GM20431 (cell line): ENCODE results near the gene KIF1C.

Experiments used
- in situ Hi-C: fragments of 300-500 bp; cut with MseI, MboI; formaldehyde crosslinking; loops from one replicate; pipeline ENCODE4 v1.15.0; 2020; ENCODE audit warnings: low sequenced_read_pairs; ENCODE audit not compliant: unreplicated experiment

Gene KIF1C

DNA sequence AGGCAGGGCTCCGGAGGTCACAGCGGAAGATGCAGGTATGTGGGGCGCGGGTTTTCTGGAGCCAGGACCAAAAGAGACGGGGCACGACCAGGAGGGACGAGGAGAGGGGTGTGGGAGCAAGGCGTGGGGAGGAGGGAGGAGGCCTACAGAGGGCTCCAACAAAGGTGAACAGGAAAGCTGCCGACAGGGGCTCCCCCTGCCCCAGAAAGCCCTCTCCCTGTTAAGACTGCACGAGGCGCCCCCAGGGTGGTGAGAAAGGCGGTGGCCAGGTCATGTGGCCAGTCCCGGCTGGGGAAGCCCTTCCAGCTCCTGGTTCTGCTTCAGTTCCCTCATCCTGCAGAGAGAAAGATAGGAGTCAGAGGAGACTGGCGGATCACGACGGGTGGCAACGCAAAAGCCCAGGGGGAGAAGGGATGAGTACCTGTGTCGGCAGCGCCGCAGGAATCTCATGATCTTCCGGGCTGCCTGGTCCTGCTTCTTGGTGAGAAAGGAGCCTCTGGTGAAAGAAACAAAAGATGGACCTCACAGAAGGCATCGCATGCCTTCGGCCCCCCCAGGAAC, 29.2 kb upstream of the KIF1C start:
- in situ Hi-C loops: no loop called here

DNA sequence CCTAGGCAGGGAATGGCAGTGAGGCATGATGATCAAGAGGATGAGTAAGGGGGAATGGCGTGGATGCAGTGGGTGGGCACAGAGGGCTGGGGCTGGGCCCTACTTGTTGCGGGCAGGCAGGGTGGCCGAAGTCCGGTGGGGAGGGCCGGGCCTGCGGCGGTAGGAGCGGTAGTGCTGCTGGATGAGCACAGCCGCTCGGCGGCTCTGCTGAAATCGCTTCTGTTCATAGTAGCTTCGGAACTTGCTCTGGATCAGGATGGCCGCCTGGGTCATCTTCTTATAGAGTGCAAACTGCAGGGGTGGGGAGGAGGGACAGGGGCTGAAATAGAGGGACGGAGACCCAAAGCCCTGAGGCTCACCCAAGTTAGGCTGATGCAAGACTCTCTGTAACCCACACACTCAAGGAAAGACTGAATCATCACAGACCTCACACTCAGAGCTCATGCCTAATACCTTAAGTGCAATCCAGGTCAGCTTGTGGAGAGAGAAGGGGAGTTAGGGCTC, 28.7 kb upstream of the KIF1C start:
- in situ Hi-C loops: no loop called here

DNA sequence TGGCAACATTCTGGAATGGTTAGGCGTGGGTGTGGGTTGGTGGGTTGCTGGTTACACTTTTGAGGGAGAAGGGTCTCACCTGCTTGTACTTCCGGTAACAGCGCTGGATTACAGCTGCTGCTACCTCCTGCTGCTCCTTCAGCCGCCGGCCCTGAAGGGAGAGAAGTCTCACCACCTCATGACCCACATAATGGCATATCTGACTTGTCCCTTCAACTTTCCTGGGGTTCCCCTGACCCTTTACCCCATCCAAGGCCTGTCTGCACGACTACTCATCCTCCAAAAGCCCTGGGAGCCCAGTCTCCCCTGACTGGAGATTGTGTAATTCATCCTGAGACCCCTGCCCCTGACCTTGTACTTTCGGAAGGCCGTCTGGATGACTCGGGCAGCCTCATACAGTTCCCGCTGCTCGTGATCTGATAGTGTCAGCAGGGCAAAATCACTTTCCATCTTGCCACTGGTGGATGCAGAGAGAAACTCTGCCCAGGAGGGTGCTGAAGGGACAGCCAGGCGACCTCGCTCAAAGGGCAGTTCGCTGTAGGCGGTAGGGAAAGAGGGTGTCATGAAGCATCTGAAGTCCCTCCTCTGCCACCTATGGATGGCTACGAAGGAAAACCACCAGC, 28.1 kb upstream of the KIF1C start:
- in situ Hi-C loops: no loop called here

DNA sequence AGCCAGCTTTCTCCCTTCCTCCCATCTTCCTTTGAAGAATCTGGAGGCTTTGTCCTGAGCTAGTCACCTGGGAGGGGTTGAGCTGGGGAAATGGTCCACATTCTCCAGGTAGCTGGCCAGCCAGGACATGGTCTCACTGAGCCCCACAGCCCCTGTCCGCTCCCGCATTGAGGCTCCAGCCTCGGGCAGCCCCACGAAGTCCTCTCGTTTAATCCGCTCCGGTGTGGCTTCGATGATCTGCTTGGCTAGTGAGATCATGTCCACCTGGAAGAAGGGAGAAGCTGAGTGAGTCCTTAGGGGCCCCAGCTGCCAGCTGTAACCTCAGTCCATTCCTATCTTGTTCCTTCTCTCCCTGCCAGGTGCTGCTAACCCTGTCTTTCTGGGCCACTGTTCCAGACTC, 27.5 kb upstream of the KIF1C start:
- in situ Hi-C loops: no loop called here

DNA sequence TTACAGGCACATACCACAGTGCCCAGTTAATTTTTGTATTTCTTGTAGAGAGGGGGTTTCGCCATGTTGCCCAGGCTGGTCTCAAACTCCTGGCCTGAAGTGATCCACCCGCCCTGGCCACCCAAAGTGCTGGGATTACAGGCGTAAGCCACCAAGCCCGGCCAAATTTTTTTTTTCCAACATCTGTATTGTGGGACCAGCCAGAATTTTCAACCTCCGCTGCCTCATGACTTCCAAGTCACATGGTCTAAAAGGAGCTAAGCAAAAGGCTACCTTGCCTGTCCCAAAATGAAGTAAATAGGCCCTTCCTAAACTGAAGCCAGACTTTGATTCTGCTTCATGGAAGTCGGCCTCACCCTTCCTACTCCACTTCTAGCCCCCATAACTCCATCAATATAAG, 25.9 kb upstream of the KIF1C start:
- in situ Hi-C loops: no loop called here

DNA sequence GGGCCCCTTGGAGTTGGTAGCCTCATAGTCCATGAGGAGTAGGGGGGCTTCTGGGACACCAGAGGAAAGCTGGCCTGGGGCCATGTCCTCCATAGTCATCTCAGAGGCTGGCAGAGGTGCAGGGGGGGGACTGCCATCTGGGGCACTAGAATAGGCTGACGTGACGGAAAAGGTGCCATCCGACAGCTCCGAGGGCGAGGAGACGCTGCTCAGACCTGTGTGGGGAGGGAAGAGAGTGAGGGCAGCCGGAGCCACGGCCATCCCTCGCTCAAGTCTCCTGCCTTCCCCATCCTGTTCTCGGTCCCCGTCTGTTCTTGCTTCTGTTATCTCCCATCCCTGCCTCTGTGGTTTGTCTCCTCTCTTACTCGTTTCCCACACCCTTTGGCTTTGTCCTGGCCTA, 25.4 kb upstream of the KIF1C start:
- in situ Hi-C loops: no loop called here

DNA sequence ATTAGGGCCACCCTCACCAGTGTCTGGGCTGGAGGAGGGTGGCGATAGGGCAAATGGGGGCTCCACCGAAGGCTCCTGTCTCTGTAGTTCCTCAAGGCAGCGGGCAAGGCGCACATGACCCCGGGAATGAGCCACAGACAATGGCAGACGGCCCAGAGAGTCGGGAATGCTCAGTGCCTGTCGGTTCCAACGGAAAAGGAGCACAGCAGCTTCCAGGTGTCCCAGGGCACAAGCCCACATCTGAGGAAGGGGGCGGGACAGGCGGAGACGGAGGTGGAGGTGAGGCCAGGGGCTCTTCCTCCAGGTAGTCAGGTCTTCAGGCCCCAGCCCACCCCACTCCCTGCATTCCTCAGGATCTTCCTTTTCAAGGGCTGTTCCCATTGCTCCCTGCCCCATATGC, 25.0 kb upstream of the KIF1C start:
- in situ Hi-C loops: no loop called here

DNA sequence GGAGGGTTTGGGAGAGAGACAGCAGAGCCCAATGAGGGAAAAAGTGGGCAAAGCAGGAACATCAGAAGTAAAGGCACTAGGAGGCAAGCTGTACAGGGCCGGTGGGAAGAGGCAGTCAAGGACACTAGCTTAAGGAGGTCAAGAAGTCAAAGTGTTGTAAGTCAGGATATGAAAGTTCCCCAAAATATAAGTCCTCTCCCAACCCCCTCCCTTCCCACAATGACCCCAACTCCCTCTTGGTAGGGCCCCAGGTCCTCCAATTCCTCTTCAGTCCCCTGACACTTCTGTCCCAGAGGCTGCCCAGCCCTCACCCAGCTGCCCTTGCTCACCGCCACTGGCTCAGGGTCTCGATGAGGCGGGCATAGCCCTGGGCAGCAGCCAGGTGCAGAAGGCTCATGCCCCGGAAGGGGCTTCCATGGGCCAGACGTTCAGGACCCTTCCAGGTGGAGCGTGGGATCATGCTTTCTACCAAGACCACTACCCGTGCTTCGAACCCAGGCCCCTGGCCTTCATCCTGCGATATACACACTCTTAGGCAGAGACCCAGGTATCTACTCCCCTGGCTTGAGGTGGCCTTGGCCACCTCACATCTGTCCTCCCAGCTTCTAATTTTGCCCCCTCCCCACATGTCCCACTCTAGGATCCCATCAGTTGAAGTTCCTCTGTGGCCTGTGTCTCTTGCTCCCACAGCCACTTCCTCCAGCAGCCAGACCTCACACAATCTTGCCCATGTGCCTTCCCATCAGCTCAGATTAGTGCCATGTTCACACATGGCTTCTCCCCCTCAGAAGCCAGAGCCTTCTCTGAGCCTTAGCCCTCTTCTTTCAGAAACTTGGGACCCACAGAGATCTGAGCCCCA, 24.3 kb upstream of the KIF1C start:
- in situ Hi-C loops: no loop called here

DNA sequence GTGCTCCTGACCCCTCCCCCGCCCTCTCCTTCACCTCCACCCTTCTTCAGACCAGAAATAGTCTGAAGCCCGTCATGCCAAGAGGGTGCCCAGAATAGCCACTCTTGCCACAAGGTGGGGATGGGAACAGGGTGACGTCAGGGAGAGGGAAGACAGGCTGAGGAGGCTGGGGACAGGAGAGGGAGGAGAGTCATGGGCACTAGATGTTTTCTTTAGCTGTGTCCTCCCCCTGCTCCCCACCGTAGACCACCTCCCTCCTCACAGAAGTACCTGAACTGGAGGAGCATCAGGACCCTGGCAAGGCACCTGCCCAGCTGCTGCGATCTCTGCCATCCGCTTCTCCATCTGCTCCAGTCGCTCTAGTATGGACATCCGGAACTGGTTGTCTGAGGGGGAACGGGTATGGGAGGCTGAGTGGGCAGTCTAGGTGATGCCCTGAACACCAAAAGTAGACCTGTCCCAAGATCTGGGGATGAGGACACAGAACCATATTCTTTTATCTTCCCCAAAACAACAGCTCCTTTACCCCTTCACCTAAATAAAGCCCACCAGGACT, 23.6 kb upstream of the KIF1C start:
- in situ Hi-C loops: no loop called here

DNA sequence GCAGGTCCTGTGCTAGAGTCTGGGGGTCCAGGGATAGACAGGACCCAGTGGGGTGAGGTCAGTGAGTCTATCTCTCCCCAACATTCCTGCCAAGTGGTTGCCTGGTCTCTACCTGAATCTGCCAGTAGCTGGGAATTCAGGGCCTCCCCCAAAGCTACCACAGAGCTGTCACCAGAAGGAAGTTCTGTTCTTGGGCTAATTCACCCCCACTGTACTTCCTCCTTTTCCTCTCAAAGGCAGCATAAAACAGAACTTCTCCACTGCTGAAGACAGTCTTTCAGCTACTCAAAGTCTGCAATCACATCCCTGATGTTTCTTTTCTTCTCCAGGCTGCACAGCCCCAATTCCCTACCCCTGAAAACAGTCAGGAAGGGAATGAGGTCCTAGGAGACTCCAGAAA, 19.0 kb upstream of the KIF1C start:
- in situ Hi-C loops: no loop called here

DNA sequence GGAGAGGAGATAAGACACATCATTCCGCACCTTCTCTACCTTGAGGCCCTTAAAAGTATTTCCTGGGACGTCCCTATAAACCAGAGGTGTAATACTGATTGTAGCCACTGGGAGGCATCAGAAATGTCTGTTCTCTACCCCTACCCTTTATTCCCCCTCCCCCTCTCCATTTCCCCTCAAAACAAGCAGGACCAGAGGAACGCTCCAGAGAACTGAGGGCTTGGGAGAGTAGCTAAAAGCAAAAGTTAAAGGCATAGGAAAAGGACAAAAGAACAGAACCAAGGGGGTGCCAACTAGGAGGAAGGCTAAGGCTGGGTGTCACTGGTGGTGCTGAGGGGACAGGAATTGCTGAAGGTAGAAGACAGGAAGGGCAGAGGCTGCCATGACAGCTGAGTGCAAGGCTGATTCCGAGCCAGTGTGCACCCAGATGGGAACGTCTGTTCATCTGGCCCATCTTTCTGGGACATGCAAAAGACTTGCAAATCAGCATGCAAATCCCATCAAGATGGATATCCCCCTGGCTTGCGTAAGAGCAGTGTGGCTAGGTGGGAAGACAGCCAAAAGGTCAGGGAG, 17.0 kb upstream of the KIF1C start:
- in situ Hi-C loops: no loop called here

DNA sequence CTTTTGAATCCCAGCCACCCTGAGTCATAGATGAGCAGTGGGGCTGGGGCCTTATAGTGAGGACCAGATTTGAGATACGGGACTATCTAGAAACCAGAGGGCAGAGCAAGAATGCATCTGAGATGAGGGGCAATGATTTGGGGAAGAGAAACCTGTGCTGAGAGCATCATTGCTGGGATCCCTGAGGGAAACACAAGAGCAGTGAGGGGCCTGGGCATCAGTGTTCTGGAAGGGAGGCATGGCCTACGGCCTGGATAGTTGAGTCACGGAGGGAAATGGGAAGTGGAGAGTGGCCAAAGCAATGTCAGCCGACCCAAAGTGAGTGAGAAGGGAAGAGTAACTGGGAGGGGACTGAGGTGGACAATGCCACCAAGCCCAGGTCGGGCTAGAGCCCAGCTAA, 15.4 kb upstream of the KIF1C start:
- in situ Hi-C loops: no loop called here

DNA sequence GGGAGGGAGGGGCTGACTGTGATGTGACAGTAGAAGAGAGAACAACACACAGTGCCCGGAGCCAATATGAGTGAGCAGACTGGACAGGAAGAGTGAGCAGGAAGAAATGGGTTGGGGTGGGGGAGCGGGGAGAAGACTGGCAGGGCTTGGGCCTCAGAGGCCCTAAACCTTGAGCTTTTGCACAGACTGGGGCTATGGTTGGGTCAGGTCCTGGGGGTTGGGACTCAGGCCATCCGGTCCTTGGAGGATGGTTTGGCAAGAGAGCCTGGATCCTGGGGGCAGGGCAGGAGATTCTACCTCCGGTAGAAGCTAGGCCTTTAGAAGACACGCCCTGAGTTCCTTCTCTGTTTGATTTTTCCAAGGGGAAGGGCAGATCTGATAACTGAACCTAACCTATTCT, 11.3 kb upstream of the KIF1C start:
- in situ Hi-C loops: no loop called here

DNA sequence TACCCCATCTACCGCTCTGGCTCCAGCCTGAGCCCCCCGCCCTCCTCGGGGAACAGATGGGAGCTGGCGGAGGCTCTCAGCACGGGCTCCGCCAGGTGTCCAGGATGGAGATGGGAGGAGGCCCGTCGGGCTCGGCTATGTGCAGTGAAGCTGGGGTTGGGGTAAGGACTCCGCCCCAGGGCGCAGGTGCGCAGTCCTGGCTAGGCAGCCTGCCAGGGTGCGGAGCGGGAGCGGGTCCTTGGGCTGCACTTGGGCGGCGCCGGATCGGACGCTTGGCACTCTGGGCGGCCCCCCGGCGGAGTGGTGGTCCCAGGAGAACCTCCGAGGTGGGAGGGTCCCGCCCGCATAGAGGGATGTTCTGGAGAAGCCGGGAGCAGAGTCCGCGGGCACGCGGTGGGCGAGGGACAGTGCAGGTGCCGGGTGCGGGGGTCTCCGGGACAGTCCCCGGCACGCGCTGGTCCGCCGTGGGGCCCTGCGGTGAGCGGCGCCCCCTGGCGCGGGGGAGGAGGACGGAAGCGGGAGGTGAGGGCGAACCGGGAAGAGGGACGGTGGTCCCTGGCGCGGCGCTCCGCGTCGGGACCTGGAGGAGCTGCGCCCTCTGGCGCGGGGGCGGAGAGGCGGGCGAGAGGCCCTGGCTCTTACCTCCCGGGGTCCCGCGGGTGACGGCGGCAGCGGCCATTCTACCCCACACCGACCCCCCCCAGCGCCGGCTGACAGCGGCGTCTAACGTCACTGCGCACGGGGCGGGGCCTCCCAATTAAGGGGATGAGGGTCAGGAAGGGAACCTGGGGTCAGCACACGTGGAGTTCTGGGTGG, 10.6 kb upstream of the KIF1C start, which contains the start of gene CAMTA2:
Gene CAMTA2 (minus strand): TSS at position 725 of the 816 bp plus-strand sequence. CDS start 1,453 bp downstream, outside the sequence.
- in situ Hi-C loops: no loop called here

DNA sequence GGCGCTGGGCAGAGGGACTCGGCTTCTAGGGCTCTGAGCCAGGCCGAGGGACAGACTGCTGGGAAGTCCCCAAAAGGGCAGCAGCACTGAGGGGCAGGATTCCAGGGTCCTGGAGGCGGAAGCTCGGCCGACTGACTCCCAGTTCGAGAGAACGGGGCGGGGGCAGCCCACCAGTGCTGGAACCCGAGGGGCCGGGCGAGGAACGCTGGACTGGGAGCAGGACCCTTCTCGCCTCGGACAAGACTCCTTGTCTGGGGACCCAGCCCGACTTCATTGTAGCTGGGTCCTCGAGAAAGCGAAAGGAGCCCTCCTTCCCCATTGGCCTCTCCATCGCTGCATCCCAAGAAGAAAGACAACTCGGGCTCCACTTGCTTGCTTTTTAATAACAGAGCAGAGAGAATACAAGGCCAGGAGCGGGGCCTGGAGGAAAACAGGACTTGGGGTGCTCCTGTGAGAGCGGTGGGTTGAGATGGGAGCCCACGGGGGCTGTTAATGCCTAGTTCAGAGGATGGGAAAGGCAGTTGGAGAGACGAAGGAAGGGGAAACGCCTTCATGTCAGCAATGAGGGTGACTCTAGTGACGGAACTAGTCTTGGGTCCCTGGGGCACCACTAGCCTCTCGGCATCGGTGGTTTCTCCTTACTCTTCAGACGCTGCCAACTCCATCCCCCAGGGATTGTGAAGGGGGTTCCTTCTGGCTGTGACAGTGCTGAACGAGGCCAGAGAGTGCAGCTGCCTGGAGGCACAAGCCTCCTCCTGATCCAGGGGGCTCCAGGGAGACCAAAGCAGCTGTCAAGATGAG, 9.8 kb upstream of the KIF1C start:
- in situ Hi-C loops: no loop called here

DNA sequence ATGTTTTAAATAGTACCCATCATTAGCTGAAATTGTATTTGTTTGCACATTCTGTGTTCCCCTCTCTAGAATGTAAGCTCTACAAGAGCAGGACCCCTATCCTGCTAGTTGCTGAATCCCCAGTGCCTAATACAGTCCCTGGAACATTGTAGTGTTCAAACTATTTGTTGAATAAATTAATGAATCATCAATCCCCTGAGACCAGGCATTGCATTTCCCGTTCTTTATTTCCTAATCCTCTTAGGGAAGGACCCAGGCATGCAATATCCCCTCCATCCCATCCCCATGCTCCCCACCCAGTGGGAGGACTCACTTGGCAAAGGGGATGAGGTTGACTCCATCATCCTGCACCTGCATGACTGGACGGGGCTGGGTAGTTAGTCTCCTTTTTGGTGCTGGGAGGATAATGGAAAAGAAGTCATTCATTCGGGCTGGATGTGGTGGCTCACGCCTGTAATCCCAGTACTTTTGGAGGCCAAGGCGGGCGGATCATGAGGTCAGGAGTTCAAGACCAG, 3.6 kb upstream of the KIF1C start:
- in situ Hi-C loops: no loop called here

DNA sequence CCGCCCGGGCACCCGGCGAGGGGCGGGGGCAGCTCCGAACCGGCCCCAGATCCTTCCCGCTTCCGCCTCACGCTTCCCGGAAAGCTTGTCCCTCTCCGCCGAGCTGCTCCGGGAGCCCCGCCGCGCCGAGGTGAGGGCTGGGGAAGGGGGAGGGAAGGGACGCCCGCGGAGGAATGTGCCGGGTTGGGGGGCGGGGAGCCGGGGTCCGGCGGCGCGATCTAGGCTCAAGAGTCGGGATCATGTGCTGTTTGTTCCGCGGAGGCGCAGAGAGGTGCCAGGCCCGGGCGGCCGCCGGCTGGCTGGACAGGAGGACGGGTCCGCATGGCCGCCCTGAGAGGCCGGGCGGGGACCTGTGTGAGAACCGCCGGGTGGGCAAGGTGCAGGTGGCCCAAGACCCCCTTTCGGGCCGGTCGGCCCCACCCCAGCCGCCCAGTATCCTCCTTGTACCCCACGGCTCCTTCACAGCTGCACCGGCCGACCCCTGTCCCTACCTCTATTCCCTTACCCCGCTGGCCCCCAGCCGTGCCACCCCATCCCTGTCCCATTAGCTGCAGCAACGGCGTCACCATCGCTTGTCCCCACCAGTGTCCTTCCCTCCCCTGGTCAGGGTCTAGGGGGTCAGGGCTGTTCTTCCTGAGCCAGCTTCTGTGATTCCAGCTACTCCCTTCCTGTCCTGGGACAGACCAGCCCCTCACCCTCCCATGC, 429 bp downstream of the KIF1C start:
- in situ Hi-C loops: no loop called here

DNA sequence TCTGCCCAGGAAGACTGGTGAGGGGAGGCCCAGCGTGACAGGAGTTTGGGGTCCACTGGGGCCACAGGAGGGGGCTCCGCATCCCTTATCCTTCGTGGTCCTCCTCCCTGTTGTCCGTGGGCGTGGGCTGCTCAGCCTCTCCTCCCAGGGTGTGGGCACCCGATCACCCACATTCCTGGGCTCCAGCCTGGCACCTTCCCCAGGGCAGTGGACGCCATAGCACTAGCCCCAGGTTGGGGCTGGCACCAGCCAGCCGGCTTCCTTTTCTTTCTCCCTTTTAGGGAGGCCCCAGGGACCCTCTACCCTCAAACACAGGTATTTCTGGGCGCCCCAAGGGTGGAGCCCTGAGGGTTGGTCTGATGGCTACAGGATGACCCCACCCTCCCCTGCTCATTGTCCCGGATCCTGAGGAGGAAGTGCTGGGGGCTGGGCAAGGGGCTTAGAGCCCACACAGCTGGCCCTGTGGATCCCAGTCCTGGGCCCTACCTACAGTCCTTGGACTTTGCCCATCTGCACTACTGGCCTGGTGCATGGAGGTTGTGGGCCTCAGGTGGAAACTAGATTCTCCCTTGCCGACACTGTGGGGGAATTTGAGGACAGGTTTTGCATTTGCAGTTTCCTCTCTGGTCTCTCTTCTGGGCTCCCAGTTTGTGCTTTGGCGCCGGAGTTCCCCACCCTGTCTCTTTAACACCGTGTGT, 1.1 kb downstream of the KIF1C start:
- in situ Hi-C loops: no loop called here
